NOMO-1 (cell line): Measurements from ENCODE around the gene ZNF729.
"Not testable (repeated sequence)": the region's sequence is repeated elsewhere in the genome, so short reads cannot be mapped to it uniquely, and the experiment has no call there.

Experiments
- DNase-seq, 2 experiments: peaks; one replicate each; lab custom pipeline; 2025; ENCODE audit not compliant: unreplicated experiment in 2 of 2; lab: John Stamatoyannopoulos, UW

ZNF729 gene

GRCh38 chr19:22286151-22286810 is at the start of gene ZNF729:
Gene ZNF729 (plus strand): TSS chr19:22286441. CDS start chr19:22286526, 85 bp downstream.
- no peak for DNase-seq

- DNase-seq: no peak
Observed at GRCh38 chr19:22256856-22257255, 29.4 kb upstream of the ZNF729 start.

- DNase-seq: no peak
Observed at GRCh38 chr19:22257381-22257780, 28.9 kb upstream of the ZNF729 start.

- DNase-seq: no peak
Observed at GRCh38 chr19:22257916-22258315, 28.3 kb upstream of the ZNF729 start.

GRCh38 chr19:22260499-22260898 is 25.7 kb upstream of the ZNF729 start:
- no peak for DNase-seq

- DNase-seq: no peak
Observed at GRCh38 chr19:22261596-22261995, 24.6 kb upstream of the ZNF729 start.

- DNase-seq: no peak
Observed at GRCh38 chr19:22263121-22263520, 23.1 kb upstream of the ZNF729 start.

- DNase-seq: not testable (repeated sequence)
Observed at GRCh38 chr19:22321554-22321953, 35.3 kb downstream of the ZNF729 start.

GRCh38 chr19:22326219-22326618 is 40.0 kb downstream of the ZNF729 start:
- DNase-seq: no peak

GRCh38 chr19:22327321-22327720 is 41.1 kb downstream of the ZNF729 start:
- no peak for DNase-seq

GRCh38 chr19:22331521-22331920 is 45.3 kb downstream of the ZNF729 start:
- no peak for DNase-seq

- no peak for DNase-seq
Observed at GRCh38 chr19:22332924-22333323, 46.7 kb downstream of the ZNF729 start.

- DNase-seq: no peak
Observed at GRCh38 chr19:22335716-22336115, 49.5 kb downstream of the ZNF729 start.

- DNase-seq: no peak
Observed at GRCh38 chr19:22354665-22355064, 68.4 kb downstream of the ZNF729 start.
